DMS79 (cell line): Measurements from ENCODE around the gene PARD3B.
"Not testable (repeated sequence)": the region's sequence is repeated elsewhere in the genome, so short reads cannot be mapped to it uniquely, and the experiment has no call there.

ENCODE experiments used
- DNase-seq: peaks from one replicate; lab custom pipeline; 2025; lab: John Stamatoyannopoulos, UW

PARD3B gene

GRCh38 chr2:205465791-205466190 lies 920.5 kb downstream of the PARD3B start:
- DNase-seq: no peak

- DNase-seq: no peak
Measured at GRCh38 chr2:205471776-205472175, 926.5 kb downstream of the PARD3B start.

GRCh38 chr2:205473791-205474190 lies 928.5 kb downstream of the PARD3B start:
- no peak for DNase-seq

GRCh38 chr2:205474741-205475415 lies 929.6 kb downstream of the PARD3B start:
- no peak for DNase-seq

- no peak for DNase-seq
Measured at GRCh38 chr2:205475416-205475768, 930.1 kb downstream of the PARD3B start.

GRCh38 chr2:205477016-205477705 lies 931.9 kb downstream of the PARD3B start:
- no peak for DNase-seq

GRCh38 chr2:205481861-205482260 lies 936.6 kb downstream of the PARD3B start:
- no peak for DNase-seq

GRCh38 chr2:205482399-205483081 lies 937.3 kb downstream of the PARD3B start:
- no peak for DNase-seq

- DNase-seq: no peak
Measured at GRCh38 chr2:205483095-205483494, 937.8 kb downstream of the PARD3B start.

- DNase-seq: no peak
Measured at GRCh38 chr2:205484215-205484614, 938.9 kb downstream of the PARD3B start.

GRCh38 chr2:205484764-205485163 lies 939.5 kb downstream of the PARD3B start:
- no peak for DNase-seq

- DNase-seq: not testable (repeated sequence)
Measured at GRCh38 chr2:205493528-205493927, 948.3 kb downstream of the PARD3B start.

GRCh38 chr2:205494537-205495235 lies 949.4 kb downstream of the PARD3B start:
- no peak for DNase-seq

GRCh38 chr2:205495819-205496218 lies 950.5 kb downstream of the PARD3B start:
- DNase-seq: no peak

- DNase-seq: no peak
Measured at GRCh38 chr2:205496370-205496769, 951.1 kb downstream of the PARD3B start.

GRCh38 chr2:205496772-205497171 lies 951.5 kb downstream of the PARD3B start:
- no peak for DNase-seq

- no peak for DNase-seq
Measured at GRCh38 chr2:205499006-205499405, 953.7 kb downstream of the PARD3B start.

GRCh38 chr2:205500065-205500464 lies 954.8 kb downstream of the PARD3B start:
- no peak for DNase-seq

GRCh38 chr2:205500951-205501350 lies 955.7 kb downstream of the PARD3B start:
- no peak for DNase-seq

- no peak for DNase-seq
Measured at GRCh38 chr2:205501826-205502225, 956.6 kb downstream of the PARD3B start.

GRCh38 chr2:205505371-205505770 lies 960.1 kb downstream of the PARD3B start:
- DNase-seq: no peak

- DNase-seq: no peak
Measured at GRCh38 chr2:205509655-205510054, 964.4 kb downstream of the PARD3B start.

GRCh38 chr2:205510345-205510744 lies 965.1 kb downstream of the PARD3B start:
- DNase-seq: no peak
